HS-5 (cell line): ENCODE results near the gene RERE.
A peak's percentile ranks its signal among the peaks of the same experiment; 100 is the strongest.

Experiments
- DNase-seq: peaks from one replicate; pipeline ENCODE4 v3.0.0-alpha.2; 2012; ENCODE audit warnings: low read depth

The RERE gene

GRCh38 chr1:8473121-8473875 is 344.1 kb downstream of the RERE start:
- DNase-seq, result no peak

GRCh38 chr1:8472668-8473067 is 344.8 kb downstream of the RERE start:
- DNase-seq, result no peak

GRCh38 chr1:8471451-8471850 is 346.0 kb downstream of the RERE start:
- DNase-seq, result no peak

- DNase-seq, result no peak
Measured at GRCh38 chr1:8468751-8469150, 348.7 kb downstream of the RERE start.

GRCh38 chr1:8467308-8467707 is 350.1 kb downstream of the RERE start:
- no peak for DNase-seq

GRCh38 chr1:8465692-8466091 is 351.7 kb downstream of the RERE start:
- no peak for DNase-seq

GRCh38 chr1:8465013-8465412 is 352.4 kb downstream of the RERE start:
- DNase-seq, result no peak

GRCh38 chr1:8464377-8464776 is 353.1 kb downstream of the RERE start:
- DNase-seq, result no peak

- no peak for DNase-seq
Measured at GRCh38 chr1:8463144-8463927, 354.1 kb downstream of the RERE start.

- DNase-seq, result no peak
Measured at GRCh38 chr1:8462371-8462892, 355.0 kb downstream of the RERE start.

- DNase-seq, result no peak
Measured at GRCh38 chr1:8461351-8462110, 355.9 kb downstream of the RERE start.

GRCh38 chr1:8460784-8461183 is 356.7 kb downstream of the RERE start:
- DNase-seq, result no peak

- no peak for DNase-seq
Measured at GRCh38 chr1:8460132-8460544, 357.3 kb downstream of the RERE start.

- DNase-seq, result no peak
Measured at GRCh38 chr1:8458607-8459006, 358.8 kb downstream of the RERE start.

GRCh38 chr1:8457760-8458381 is 359.6 kb downstream of the RERE start:
- no peak for DNase-seq

- no peak for DNase-seq
Measured at GRCh38 chr1:8456991-8457390, 360.4 kb downstream of the RERE start.

- peak; percentile 35 for DNase-seq
Measured at GRCh38 chr1:8456308-8456912, 361.0 kb downstream of the RERE start.

- DNase-seq, result no peak
Measured at GRCh38 chr1:8455700-8456307, 361.6 kb downstream of the RERE start.

- no peak for DNase-seq
Measured at GRCh38 chr1:8450312-8450711, 367.1 kb downstream of the RERE start.

GRCh38 chr1:8448911-8449661 is 368.4 kb downstream of the RERE start:
- no peak for DNase-seq
